Dermis blood vessel endothelial cell (primary cell): ENCODE measurements around the gene LAT. TPM values are rescaled to one million over a fixed set of nuclear protein-coding genes. Genes with fewer than 3 reads are reported as not detected.

Experiments
- DNase-seq: peaks from one replicate; pipeline ENCODE4 v3.0.0; 2010
- total RNA-seq: library from RNA; depleted of rRNA; stranded (reverse); fragments of >200 nt; gene quantifications from 2 replicates; pipeline ENCODE4 v1.2.3, GENCODE V29; 2014

The LAT gene
- total RNA-seq, 1 donor from 2014 or later: 0.68 TPM

DNA sequence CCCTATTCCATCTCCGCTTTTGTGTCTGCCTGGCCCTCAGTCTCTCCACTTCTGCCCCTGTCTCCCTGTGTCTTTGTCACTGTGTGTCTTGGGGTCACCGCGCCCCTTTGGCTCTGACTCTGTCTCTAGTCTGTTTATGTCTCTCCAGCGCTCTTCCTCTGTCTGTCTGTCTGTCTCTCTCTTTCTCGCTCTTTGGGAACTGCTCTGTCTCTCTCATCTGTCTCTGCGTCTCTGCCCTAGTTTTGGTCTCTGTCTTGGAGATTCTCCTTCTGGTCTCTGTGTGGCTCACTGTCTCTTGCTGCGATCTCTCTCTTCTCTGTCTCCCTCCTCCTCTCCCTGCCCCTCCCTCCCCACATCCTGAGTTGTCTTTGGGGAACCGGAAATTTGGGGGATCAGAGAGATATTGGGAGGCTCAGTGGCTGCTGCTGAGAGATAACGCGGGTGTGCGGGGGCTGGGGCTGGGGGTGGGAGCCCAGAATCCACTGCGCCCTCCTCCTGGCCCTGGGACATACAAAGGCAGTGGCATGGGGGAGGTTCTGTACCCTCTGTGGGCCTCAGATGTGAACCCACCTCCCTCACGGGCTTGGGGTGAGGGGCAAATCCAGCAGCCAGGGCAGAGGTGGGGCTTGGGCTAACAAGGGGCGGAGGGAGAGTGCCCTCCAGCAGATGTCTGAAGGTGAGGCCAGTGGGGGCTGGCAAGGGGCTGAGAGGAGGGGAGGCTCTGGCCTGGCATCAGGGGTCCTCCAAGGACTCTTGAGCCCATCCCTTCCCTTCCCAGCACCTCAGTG is 24.4 kb downstream of the LAT start:
- no peak for DNase-seq

DNA sequence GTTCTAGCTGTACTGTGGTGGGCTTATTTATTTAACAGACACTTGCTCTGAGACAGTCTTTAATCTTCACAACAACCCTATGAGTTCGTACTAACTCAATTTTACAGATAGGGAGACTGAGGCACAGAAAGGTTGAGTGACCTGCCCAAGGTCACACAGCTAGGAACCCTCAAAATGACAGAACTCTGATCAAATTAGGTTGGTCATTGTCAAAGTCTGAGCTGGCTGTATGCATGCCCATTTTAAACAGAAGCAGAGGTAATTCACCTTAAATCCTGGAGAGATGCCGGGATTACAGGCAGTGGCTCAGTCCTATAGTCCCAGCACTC is 24.9 kb downstream of the LAT start:
- no peak for DNase-seq

DNA sequence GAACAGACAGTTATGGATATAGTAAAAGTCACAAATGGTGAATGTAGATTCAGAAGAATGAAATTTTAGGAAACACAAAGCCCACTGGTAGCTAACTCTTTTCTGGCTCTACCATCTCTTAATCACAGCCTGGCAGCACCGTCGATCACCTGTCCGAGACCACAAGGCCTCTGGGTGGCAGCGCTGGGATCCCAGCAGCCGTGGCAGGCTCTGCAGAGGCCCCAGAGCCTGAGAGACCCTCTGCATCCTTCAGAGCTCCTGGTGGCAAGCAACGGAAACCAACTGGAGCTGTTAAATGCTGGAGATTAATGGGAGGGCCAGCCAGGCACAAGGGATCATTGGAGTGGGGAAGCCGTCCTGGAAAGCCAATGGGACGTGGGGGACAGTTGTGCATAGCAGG is 26.3 kb downstream of the LAT start:
- DNase-seq: no peak

- DNase-seq: no peak
Observed at GRCh38 chr16:29011851-29012250, 27.0 kb downstream of the LAT start.

DNA sequence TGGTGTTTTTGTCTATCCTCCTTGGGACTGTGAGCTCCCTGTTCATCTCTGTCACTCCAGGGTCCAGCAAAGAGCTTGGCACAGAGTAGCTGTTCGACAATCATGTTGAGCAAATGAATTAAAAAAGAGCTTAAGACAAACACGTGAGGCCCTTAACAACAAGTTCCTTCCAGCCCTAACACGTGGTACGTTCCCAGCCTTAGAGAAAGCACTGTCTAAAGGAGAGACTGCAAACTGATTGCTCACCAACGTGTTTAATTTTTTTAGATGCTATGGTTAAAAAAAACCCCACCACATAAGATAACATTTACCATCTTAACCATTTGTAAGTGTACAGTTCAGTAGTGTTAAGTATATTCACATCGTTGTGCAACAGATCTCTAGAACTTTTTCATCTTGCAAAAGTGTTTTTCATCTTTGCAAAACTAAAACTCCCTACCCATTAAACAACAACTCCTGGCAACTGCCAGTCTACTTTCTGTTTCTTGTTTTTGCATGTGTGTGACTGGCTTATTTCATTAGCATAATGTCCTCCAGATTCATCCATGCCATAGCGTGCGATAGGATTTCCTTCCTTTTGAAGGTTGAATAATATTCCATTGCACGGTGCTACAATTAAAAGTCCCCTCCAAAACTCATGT is 28.2 kb downstream of the LAT start:
- DNase-seq: no peak

DNA sequence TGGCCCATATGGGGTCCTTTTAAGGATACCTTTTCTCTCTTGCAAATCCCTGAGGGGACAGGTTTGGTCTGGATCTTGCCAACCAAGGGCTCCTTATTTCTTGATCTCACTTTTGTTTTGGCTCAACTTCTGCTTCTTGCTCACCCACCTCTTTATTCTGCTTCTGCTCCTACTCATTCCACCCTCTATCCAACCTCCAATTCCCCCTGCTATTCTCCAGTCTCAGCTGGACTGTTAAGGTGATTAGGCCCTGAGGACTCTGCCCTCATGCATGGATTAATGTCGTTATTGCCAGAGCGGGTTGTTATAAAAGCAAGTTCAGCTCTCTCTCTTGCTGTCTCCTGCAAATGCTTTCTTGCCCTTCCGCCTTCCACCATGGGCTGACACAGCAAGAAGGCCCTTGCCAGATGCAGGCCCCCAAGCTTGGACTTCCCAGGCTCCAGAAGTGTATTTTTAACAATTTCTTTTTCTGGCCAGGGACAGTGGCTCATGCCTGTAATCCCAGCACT is 29.8 kb downstream of the LAT start:
- DNase-seq: no peak

DNA sequence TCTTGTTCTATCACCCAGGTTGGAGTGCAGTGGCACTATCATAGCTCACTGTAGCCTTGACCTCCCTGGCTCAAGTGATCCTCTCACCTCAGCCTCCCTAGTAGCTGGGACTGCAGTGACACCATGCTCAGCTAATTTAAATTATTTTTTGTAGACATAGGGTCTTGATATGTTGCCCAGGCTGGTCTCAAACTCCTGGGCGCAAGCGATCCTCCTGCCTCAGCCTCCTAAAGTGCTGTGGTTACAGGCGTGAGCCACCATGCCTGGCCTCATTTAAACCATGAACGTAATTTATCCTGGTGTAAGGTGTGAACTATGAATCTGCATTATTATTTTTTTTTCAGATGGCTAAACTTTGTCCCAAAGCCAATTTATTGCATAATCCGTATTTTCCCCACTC is 37.3 kb downstream of the LAT start:
- DNase-seq: no peak

DNA sequence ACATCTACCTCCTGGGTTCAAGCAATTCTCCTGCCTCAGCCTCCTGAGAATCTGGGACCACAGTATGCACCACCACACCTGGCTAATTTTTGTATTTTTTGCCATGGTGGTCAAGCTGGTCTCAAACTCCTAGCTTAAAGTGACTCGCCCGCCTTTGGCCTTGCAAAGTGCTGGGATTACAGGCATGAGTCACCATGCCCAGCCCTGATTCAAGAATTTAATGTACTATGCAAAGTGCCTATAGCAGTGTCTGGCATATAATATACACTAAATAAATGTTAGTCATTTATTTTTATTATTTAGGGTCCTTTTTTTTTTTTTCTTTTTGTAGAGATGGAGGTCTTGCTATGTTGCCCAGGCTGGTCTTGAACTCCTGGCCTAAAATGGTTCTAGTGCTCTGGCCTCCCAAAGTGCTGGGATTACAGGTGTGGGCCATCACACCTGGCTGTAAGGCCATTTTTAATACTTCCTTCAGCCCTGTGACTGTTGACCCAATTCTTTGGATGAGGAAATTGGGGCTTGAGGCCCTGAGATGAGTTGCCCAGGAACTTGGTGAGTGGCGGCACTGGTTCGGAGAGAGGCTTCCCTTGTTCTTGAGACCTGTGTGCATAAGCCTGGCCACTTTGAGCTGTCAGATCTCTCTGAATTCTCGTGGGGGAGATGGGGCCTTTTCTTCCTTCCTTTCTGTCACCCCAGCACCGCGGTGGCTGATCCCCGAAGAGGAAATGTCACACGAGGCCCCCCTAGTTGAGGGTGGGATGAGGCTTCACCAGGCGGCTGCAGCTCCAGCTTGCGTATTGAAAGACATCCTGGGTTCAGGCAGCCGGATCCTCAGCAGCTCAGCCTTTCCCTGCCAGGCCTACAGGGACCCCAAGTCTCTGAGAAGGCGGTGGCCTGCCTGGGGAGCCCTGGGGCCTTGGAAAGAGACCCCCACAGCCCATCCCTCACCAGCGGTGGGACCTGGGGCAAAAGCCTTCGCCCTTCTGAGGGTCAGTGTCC is 38.7 kb downstream of the LAT start:
- DNase-seq: no peak

- DNase-seq: no peak
Observed at GRCh38 chr16:29024278-29024677, 39.4 kb downstream of the LAT start.

GRCh38 chr16:29025218-29025617 is 40.4 kb downstream of the LAT start:
- DNase-seq: no peak

GRCh38 chr16:29025735-29026134 is 40.9 kb downstream of the LAT start:
- DNase-seq: no peak

DNA sequence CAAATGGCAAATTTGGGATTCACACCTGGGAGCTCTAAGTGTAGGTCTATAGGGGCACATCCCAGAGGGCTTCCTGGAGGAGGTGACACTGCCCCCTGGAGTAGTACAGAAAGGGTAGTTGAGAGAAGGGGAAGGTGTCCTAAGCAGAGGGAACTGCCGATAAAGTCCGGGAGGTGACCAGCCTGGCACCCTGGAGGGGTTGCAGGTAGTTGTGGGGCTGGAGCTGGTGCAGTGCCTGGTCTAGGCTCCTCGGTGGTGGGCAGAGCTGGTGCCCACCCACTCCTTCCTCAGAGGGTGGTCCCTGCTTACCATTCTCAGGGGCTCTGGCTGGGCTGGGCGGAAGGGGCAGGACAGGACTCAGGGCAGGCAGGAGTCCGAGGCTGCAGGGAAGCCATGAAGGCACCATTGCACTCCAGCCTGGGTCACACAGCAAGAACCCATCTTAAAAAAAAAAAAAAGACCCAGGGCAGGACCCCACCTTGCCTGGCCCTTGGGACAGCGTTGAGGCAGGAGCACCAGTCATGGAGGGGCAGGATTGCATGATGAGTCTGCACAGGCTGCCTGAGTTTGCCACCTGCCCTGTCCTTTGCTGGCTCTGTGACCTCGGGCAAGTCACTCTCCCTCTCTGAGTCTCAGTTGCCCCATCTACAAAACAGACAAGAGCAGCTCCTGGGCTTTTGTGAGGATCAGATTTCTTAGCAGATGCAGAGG is 43.8 kb downstream of the LAT start:
- no peak for DNase-seq

DNA sequence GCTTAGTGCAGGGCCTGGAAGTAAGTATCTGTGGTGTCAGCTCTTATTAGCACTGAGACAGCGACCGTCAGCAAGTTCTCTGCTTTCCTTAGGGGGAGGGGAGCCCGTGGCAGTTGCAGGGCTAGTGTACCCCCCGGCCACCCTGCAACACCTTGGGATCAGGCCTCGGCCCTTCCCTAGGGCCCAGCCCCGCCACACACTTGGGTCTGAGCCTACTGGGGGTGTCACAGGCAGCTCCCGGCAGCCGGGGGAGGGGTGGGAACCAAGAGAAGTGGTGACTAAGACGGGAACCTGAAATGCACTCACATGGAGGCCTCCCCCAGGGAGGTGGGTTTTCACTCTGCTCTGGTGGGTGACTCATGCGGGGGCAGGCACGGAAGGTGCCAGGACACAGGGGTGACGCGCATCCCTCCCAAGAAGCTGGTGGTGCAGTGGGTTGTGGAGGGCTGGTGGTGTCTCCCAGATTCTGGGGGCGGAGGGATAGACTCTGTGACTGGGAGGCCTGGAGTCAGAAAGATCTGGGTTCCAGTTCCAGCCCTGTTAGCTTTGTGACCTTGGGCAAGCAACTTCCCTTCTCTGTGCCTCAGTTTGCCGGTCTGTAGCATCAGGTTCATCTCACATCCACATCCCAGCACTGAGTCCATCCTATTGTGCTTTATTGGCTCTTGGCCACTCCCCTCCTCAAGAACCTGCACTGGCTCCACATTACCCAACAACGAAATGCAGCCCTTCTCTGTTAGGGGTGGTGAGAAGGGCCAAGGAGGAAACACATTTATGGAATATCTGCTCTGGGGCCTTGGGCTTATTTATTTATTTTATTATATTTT is 44.5 kb downstream of the LAT start:
- DNase-seq: peak; percentile 80

DNA sequence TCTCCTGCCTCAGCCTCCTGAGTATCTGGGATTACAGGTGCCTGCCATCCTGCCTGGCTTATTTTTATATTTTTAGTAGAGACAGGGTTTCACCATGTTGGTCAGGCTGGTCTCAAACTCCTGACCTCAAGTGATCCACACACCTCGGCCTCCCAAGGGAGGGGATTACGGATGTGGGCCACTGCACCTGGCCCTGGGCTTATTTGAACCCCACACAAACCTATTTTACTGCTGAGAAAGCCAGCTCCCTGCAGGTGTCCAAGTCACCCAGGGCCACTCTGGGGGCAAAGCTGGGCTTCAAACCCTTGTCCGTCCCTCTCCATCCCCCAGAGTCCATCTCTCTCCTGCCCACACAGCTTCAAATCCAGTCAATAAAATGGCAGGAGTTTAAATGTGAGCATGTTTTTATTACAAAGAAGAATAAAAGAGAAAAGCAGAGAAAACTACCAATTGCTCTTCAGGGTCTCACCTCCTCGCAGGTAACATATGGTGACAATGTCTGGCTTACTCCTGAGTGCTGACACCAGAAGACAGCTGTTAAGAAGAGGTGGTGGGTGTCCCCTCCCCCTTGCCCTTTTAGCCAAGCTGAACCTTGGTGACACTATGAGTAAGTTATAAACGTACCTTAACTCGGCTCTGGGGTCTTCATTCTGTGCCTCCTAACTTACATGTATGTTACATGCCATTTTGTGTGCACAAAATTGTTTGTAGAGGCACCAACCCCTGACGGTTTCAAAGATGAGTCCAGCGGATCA is 45.4 kb downstream of the LAT start:
- DNase-seq: no peak

Other genes starting within 250 kb of the LAT start
- gene NPIPB9, start 233.3 kb upstream of the LAT start, total RNA-seq: 1.9 and 4.9 TPM in 2 replicates
- 33.5 and 74.3 TPM in 2 replicates for gene ATXN2L, start 162.1 kb upstream of the LAT start, total RNA-seq
- 127 and 181 TPM in 2 replicates for gene TUFM, start 138.7 kb upstream of the LAT start, total RNA-seq
- gene SH2B1, start 121.2 kb upstream of the LAT start, total RNA-seq: 9.4 and 13.0 TPM in 2 replicates
- not detected in 2 replicates for gene ATP2A1, start 106.6 kb upstream of the LAT start, total RNA-seq
- gene RABEP2, start 59.8 kb upstream of the LAT start, total RNA-seq: 61.1 and 74.8 TPM in 2 replicates
- not detected in 2 replicates for gene CD19, start 53.1 kb upstream of the LAT start, total RNA-seq
- 26.8 and 30.0 TPM in 2 replicates for gene NFATC2IP, start 34.1 kb upstream of the LAT start, total RNA-seq
- gene SPNS1, start 10.3 kb upstream of the LAT start, total RNA-seq: 33.4 and 49.7 TPM in 2 replicates